ENCODE data around the gene PDZRN4.

- no peak for TF ChIP-seq TAF1 (IDR thresholded peaks at IDR 0.05; ENCODE audit: borderline replicate concordance, insufficient read depth, low read length)
- TF ChIP-seq REST (IDR thresholded peaks at IDR 0.05; ENCODE audit: insufficient read depth in 1 of 2, low read depth in 2 of 2, low read length in 2 of 2) = no peak
- TF ChIP-seq POLR2AphosphoS5 (IDR thresholded peaks at IDR 0.05; ENCODE audit: low read depth, low read length) = no peak
- no peak for TF ChIP-seq SIN3A (IDR thresholded peaks at IDR 0.05; ENCODE audit: borderline replicate concordance, insufficient read depth, low read length)
- TF ChIP-seq FOXP2 (optimal IDR thresholded peaks at IDR 0.05; ENCODE audit: borderline replicate concordance, extremely low read depth, extremely low read length, insufficient read depth) = no peak
These were observed 179.7 kb downstream of the PDZRN4 start for GRCh38 chr12:41367726-41368405.

Data from PFSK-1 (cell line).